Gastrocnemius medialis (tissue), 4 donors: ENCODE data around the gene SLC35A5. TPM values are rescaled to one million over a fixed set of nuclear protein-coding genes. Genes with fewer than 3 reads are reported as not detected.
A peak's percentile ranks its signal among the peaks of the same experiment; 100 is the strongest.

Experiments
- ATAC-seq, 2 donors: fragments of 150-250 bp; one replicate each; pipeline ENCODE4 v1.9.1; 2016
- DNase-seq, 2 donors: peaks; one replicate each; pipeline ENCODE4 v3.0.0-alpha.2; 2019
- H3K27ac ChIP-seq, 4 donors: fragments of 200-600 bp; sonication (generic); 1 replicate in 1 of 4; 2 replicates in 3 of 4; pipeline ENCODE4 v1.5.1; 2016 to 2018; ENCODE audit warnings: mild to moderate bottlenecking in 2 of 4, moderate library complexity in 1 of 4
- H3K27me3 ChIP-seq, 3 donors: fragments of 200-600 bp; sonication (generic) in 2 of 3; 1 replicate in 1 of 3; 2 replicates in 2 of 3; pipeline versions ENCODE4 v1.5.1 to v1.6.0; 2016 to 2019; ENCODE audit warnings: mild to moderate bottlenecking in 1 of 3, moderate library complexity in 1 of 3
- H3K36me3 ChIP-seq, 2 donors: fragments of 200-600 bp; sonication (generic) in 1 of 2; one replicate each; pipeline ENCODE4 v1.5.1; 2017 to 2018
- H3K4me1 ChIP-seq, 2 donors: fragments of 200-600 bp; sonication (generic) in 1 of 2; one replicate each; pipeline ENCODE4 v1.5.1; 2016 to 2017; ENCODE audit warnings: mild to moderate bottlenecking in 2 of 2
- H3K4me3 ChIP-seq, 4 donors: fragments of 200-600 bp; sonication (generic) in 3 of 4; 1 replicate in 1 of 4; 2 replicates in 3 of 4; pipeline ENCODE4 v1.5.1; 2016 to 2019; ENCODE audit warnings: mild to moderate bottlenecking in 2 of 4
- H3K9me3 ChIP-seq, 3 donors: fragments of 200-600 bp; sonication (generic) in 2 of 3; 1 replicate in 1 of 3; 2 replicates in 2 of 3; pipeline ENCODE4 v1.5.1; 2016 to 2019
- CTCF ChIP-seq, 5 experiments: fragments of 450-650 bp in 3 of 5; fragments of 200-600 bp in 2 of 5; sonication (generic) in 2 of 5; IDR thresholded peaks in 4 of 5; conservative IDR thresholded peaks in 1 of 5; 1 replicate in 4 of 5; 2 replicates in 1 of 5; pipeline ENCODE4 v1.5.1; 2016 to 2019; ENCODE audit warnings: antibody characterized with exemption in 5 of 5, mild to moderate bottlenecking in 3 of 5, moderate library complexity in 3 of 5
- POLR2A ChIP-seq, 2 donors: fragments of 450-650 bp; IDR thresholded peaks; one replicate each; pipeline ENCODE4 v1.6.1; 2017; ENCODE audit warnings: antibody characterized with exemption in 2 of 2, mild to moderate bottlenecking in 2 of 2, moderate library complexity in 2 of 2
- in situ Hi-C, 4 donors: fragments of 200-750 bp; cut with MboI; loops; one replicate each; pipeline versions ENCODE4 v1.15.0 to v1.8.0; 2017; ENCODE audit warnings: low sequenced_read_pairs in 4 of 4
- intact Hi-C: fragments of 100-400 bp; cut with DNase I; formaldehyde crosslinking; loops from one replicate; pipeline ENCODE4 v1.15.1; 2023; ENCODE audit warnings: low total_unique reads
- total RNA-seq, 4 donors: library from RNA; depleted of rRNA; stranded (reverse); fragments of >200 nt; gene quantifications; one replicate each; pipeline versions ENCODE4 v1.1.0 to v1.2.3, GENCODE V29; 2016

SLC35A5 gene
- total RNA-seq, 4 donors from 2014 or later, result 5.0 to 15.3 (median 9.5) TPM

DNA sequence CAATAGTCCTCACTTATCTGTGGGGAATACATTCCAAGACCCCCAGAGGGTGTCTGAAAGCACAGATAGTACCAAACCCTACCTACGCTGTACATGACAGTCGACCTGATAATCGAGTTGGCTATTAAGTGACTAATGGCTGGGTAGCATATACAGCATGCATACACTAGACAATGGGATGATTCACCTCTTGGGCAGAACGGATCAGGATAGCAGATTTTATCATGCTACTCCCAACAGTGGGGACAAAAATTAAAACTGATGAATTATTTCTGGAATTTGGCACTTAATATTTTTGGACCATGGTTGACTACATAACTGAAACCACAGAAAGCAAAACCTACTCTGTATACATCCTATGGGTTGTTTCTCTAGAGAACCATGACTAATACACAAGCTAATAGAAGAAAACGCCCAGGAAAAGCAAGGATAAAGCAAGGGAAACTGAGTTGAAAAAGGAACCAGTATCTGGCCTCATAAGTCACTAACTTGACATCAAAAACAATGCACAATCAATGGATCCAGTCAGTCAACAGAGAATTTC lies 15.6 kb upstream of the SLC35A5 start:
- in situ Hi-C loops (no loop called here), intact Hi-C loops (no loop called here)
- no peak for ATAC-seq
- DNase-seq, result no peak
- Histone ChIP-seq H3K36me3 (peaks cover 0 to 59% of the 10 kb centered on the region in 2 donors), H3K4me1 (peaks cover 6 to 7% of the 10 kb centered on the region in 2 donors), H3K9me3 (no peaks in the 10 kb centered on the region), H3K27ac (no peak overlapping the region), H3K4me3 (no peak overlapping the region), H3K27me3 (no peaks in the 10 kb centered on the region)
- no peak for TF ChIP-seq CTCF (IDR thresholded peaks at IDR 0.05 in 4 of 5, conservative IDR thresholded peaks at IDR 0.05 in 1 of 5)
- TF ChIP-seq POLR2A (IDR thresholded peaks at IDR 0.05), result no peak

- Histone ChIP-seq H3K9me3 (no peaks in the 10 kb centered on the region), H3K36me3 (peaks cover 0 to 34% of the 10 kb centered on the region in 2 donors), H3K27ac (no peak overlapping the region), H3K4me3 (no peak overlapping the region), H3K27me3 (no peaks in the 10 kb centered on the region), H3K4me1 (peaks cover 6 to 9% of the 10 kb centered on the region in 2 donors)
- TF ChIP-seq CTCF (IDR thresholded peaks at IDR 0.05 in 4 of 5, conservative IDR thresholded peaks at IDR 0.05 in 1 of 5) (no peak), POLR2A (IDR thresholded peaks at IDR 0.05) (no peak)
- DNase-seq (no peak), ATAC-seq (no peak)
- intact Hi-C loops (no loop called here), in situ Hi-C loops (loop anchor here in 1 of 4 donors (25.0 kb wide), 2 partner anchors 961 to 1511 kb away; partner anchors contain the start of genes CCDC191, QTRT2 and SPICE1)
Observed at GRCh38 chr3:112550859-112551258, 11.0 kb upstream of the SLC35A5 start.

- Histone ChIP-seq H3K27me3 (no peaks in the 10 kb centered on the region), H3K4me1 (peaks cover 23 to 28% of the 10 kb centered on the region in 2 donors), H3K9me3 (no peaks in the 10 kb centered on the region), H3K27ac (no peak overlapping the region), H3K4me3 (no peak overlapping the region), H3K36me3 (peaks cover 0 to 12% of the 10 kb centered on the region in 2 donors)
- DNase-seq (no peak), ATAC-seq (no peak)
- intact Hi-C loops, result no loop called here
- in situ Hi-C loops, result loop anchor here in 1 of 4 donors (25.0 kb wide), 2 partner anchors 957 to 1507 kb away; partner anchors contain the start of genes CCDC191, QTRT2 and SPICE1
- TF ChIP-seq CTCF (IDR thresholded peaks at IDR 0.05 in 4 of 5, conservative IDR thresholded peaks at IDR 0.05 in 1 of 5), result no peak
- TF ChIP-seq POLR2A (IDR thresholded peaks at IDR 0.05), result no peak
Observed at GRCh38 chr3:112555535-112556170, 6.2 kb upstream of the SLC35A5 start.

DNA sequence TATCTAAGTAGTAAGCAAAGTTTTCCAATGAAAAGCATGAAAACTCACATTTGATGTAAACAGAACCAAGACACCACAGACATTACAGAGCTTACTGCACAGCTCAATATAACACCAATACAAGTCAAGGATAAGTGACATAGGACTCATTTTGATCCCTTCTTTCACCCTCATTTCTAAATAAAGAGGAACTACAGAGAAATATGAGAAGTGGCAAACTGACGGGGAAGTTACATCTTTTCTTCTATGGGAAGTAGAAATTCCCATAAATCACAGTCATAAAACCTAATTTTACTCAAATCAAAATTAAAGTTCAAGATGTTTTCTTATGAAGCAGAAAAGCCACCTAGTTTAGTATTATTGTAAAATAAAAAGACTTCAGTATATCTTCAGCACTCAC lies 3.9 kb upstream of the SLC35A5 start:
- no peak overlapping the region for H3K27ac ChIP-seq
- intact Hi-C loops, result no loop called here
- no peak for DNase-seq
- TF ChIP-seq POLR2A (IDR thresholded peaks at IDR 0.05), result no peak
- peaks cover 23% of the 10 kb centered on the region in 2 donors for H3K4me1 ChIP-seq
- no peaks in the 10 kb centered on the region for H3K9me3 ChIP-seq
- in situ Hi-C loops, result loop anchor here in 1 of 4 donors (25.0 kb wide), 2 partner anchors 954 to 1504 kb away; partner anchors contain the start of genes CCDC191, QTRT2 and SPICE1
- H3K27me3 ChIP-seq, result no peaks in the 10 kb centered on the region
- H3K36me3 ChIP-seq, result peaks cover 0 to 8% of the 10 kb centered on the region in 2 donors
- ATAC-seq, result no peak
- H3K4me3 ChIP-seq, result no peak overlapping the region

DNA sequence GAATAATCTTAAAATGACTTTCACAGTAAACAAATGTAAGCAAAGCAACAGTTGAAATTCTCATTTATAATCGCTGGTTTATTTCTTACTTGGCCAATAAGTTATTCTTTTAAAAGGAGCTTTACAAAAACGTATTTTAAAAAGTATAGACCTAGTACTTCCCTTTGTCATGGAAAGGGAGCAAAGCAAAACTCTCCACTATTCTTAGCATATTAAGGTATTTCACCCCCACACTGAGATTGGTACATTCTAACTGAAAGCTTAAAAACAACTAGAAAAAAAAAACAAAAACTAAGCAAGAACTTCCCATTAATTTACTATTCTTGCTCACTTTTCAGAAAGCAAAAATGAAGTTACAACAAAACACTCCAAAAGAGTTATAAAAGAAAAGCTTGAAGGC lies 1.5 kb upstream of the SLC35A5 start:
- no peak for ATAC-seq
- peak overlapping the region; percentile 71 to 93 (median 88) for H3K4me3 ChIP-seq
- H3K27ac ChIP-seq, result peak overlapping the region; percentile 92 to 97 (median 94)
- TF ChIP-seq POLR2A (IDR thresholded peaks at IDR 0.05), result no peak
- no peak for TF ChIP-seq CTCF (IDR thresholded peaks at IDR 0.05 in 4 of 5, conservative IDR thresholded peaks at IDR 0.05 in 1 of 5)
- H3K9me3 ChIP-seq, result no peaks in the 10 kb centered on the region
- intact Hi-C loops (loop anchor here (2.0 to 5.0 kb wide), 2 partner anchors 430 to 1187 kb away; partner anchors contain the start of genes ATP6V1A, GTPBP8 and NAA50), in situ Hi-C loops (loop anchor here in 1 of 4 donors (25.0 kb wide), 2 partner anchors 952 to 1502 kb away; partner anchors contain the start of genes CCDC191, QTRT2 and SPICE1)
- H3K27me3 ChIP-seq, result no peaks in the 10 kb centered on the region
- no peak for DNase-seq
- H3K4me1 ChIP-seq, result peaks cover 25 to 36% of the 10 kb centered on the region in 2 donors
- H3K36me3 ChIP-seq, result peaks cover 0 to 8% of the 10 kb centered on the region in 2 donors
